Keratinocyte (primary cell): ENCODE results near the gene SPA17.

Experiments used
- CTCF ChIP-seq, 3 experiments: IDR thresholded peaks in 1 of 3; conservative IDR thresholded peaks in 1 of 3; optimal IDR thresholded peaks in 1 of 3; 2 replicates in 2 of 3; 3 replicates in 1 of 3; pipeline versions ENCODE3 to v1.5.1; 2011; ENCODE audit warnings: low read length in 3 of 3, mild to moderate bottlenecking in 3 of 3, moderate library complexity in 2 of 3, control low read depth in 1 of 3, inconsistent platforms in 1 of 3; ENCODE audit not compliant: insufficient read depth in 2 of 3; ENCODE audit errors: extremely low read depth in 1 of 3
- EZH2 ChIP-seq: IDR thresholded peaks from one replicate; pipeline ENCODE4 v1.6.1; 2012; ENCODE audit warnings: inconsistent platforms, mild to moderate bottlenecking, low read length, moderate library complexity

GRCh38 chr11:124725719-124726105 is 52.0 kb downstream of the SPA17 start:
- TF ChIP-seq CTCF (optimal IDR thresholded peaks at IDR 0.05 in 1 of 3, IDR thresholded peaks at IDR 0.05 in 1 of 3, conservative IDR thresholded peaks at IDR 0.05 in 1 of 3; ENCODE audit: extremely low read depth in 1 of 3, insufficient read depth in 2 of 3, low read length in 3 of 3), result no peak
- TF ChIP-seq EZH2, result no peak
